Thoracic aorta (tissue), 2 donors: ENCODE measurements around the gene SAMD4A. TPM values are rescaled to one million over a fixed set of nuclear protein-coding genes. Genes with fewer than 3 reads are reported as not detected.

Source experiments
- ATAC-seq: fragments of 150-250 bp; one replicate; pipeline ENCODE4 v1.8.0; 2017; ENCODE audit warnings: low read depth; ENCODE audit not compliant: insufficient number of reproducible peaks, low FRiP score
- DNase-seq: peaks from one replicate; pipeline ENCODE4 v3.0.0-alpha.2; 2020; ENCODE audit warnings: low spot score
- H3K27ac ChIP-seq, 2 donors: fragments of 200-600 bp; sonication (generic); 1 replicate in 1 of 2; 2 replicates in 1 of 2; pipeline ENCODE4 v1.5.1; 2016; ENCODE audit warnings: mild to moderate bottlenecking in 2 of 2, moderate library complexity in 2 of 2
- H3K27me3 ChIP-seq: fragments of 200-600 bp; sonication (generic); replicated peaks from 2 replicates; pipeline ENCODE4 v1.6.0; 2016; ENCODE audit warnings: mild to moderate bottlenecking; ENCODE audit not compliant: insufficient read depth
- H3K36me3 ChIP-seq: fragments of 200-600 bp; sonication (generic); one replicate; pipeline ENCODE4 v1.5.1; 2016
- H3K4me1 ChIP-seq, 2 donors: fragments of 200-600 bp; sonication (generic); 1 replicate in 1 of 2; 2 replicates in 1 of 2; pipeline versions ENCODE4 v1.5.1 to v1.6.0; 2016; ENCODE audit warnings: low read depth in 2 of 2, mild to moderate bottlenecking in 1 of 2; ENCODE audit not compliant: control insufficient read depth in 1 of 2
- H3K4me3 ChIP-seq: fragments of 200-600 bp; sonication (generic); 2 replicates; pipeline ENCODE4 v1.5.1; 2016; ENCODE audit warnings: mild to moderate bottlenecking
- H3K9me3 ChIP-seq: fragments of 200-600 bp; sonication (generic); 2 replicates; pipeline ENCODE4 v1.5.1; 2016
- total RNA-seq, 2 donors: library from RNA; depleted of rRNA; stranded (reverse); fragments of >200 nt; gene quantifications; one replicate each; pipeline versions ENCODE4 v1.1.0 to v1.2.3, GENCODE V29; 2016
- TF ChIP-seq, protein P1 (sequence below): fragments of 200-600 bp; sonication (generic); IDR thresholded peaks from one replicate; pipeline ENCODE4 v1.5.1; 2019; ENCODE audit warnings: antibody characterized with exemption

SAMD4A gene
- total RNA-seq, 2 donors from 2014 or later = 142 to 172 TPM

DNA sequence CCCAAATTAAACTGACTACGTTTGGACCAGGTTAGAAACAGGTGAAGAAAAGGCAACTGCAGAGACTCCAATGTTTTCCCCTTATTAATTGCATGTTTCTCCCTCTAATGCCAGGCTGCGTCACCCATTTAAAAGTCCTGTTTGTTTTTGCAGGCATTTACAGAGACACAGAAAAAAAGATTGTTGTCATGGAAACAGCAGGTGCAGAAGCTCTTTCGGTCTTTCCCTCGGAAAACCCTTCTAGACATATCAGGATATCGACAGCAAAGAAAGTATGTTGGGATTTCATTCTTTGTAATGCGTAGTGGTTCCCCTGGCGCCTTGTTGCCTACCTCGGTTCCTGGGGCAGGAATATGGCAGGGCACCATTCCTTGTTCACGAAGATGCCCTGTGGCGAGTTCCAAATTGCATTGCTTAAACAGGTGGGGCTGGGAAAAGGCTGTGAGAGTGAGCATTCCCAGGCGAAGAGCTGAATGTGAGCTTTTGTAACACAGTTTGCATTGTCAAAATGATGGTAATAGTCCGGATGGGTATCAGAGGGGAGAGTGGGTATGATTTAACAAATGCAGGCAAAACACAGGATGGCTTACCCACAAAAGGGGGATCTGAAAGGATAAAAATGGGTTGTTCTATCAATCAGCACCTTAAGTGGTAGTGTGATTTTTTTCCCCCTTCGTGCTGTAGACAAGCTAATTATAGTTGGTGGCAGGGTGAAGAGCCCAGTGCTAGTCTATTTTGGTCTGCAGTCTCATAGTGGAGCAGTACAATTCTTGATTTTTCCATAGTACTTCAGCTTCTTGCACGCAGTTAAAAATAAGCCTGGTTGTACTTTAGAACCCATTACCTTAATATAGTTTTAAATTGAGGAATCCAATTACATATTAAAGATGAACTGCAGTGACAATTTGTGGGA, 203.3 kb downstream of the SAMD4A start:
- H3K36me3 ChIP-seq = peaks cover 21% of the 10 kb centered on the region
- H3K4me1 ChIP-seq = peaks cover 45 to 67% of the 10 kb centered on the region in 2 donors
- DNase-seq (no peak), ATAC-seq (no peak)
- H3K27ac ChIP-seq = peak overlapping the region; percentile 96 to 99
- no peaks in the 10 kb centered on the region for H3K27me3 ChIP-seq
- peak overlapping the region; percentile 24 for H3K4me3 ChIP-seq
- H3K9me3 ChIP-seq = no peaks in the 10 kb centered on the region
- TF ChIP-seq, protein P1, sequence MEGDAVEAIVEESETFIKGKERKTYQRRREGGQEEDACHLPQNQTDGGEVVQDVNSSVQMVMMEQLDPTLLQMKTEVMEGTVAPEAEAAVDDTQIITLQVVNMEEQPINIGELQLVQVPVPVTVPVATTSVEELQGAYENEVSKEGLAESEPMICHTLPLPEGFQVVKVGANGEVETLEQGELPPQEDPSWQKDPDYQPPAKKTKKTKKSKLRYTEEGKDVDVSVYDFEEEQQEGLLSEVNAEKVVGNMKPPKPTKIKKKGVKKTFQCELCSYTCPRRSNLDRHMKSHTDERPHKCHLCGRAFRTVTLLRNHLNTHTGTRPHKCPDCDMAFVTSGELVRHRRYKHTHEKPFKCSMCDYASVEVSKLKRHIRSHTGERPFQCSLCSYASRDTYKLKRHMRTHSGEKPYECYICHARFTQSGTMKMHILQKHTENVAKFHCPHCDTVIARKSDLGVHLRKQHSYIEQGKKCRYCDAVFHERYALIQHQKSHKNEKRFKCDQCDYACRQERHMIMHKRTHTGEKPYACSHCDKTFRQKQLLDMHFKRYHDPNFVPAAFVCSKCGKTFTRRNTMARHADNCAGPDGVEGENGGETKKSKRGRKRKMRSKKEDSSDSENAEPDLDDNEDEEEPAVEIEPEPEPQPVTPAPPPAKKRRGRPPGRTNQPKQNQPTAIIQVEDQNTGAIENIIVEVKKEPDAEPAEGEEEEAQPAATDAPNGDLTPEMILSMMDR = no peak

DNA sequence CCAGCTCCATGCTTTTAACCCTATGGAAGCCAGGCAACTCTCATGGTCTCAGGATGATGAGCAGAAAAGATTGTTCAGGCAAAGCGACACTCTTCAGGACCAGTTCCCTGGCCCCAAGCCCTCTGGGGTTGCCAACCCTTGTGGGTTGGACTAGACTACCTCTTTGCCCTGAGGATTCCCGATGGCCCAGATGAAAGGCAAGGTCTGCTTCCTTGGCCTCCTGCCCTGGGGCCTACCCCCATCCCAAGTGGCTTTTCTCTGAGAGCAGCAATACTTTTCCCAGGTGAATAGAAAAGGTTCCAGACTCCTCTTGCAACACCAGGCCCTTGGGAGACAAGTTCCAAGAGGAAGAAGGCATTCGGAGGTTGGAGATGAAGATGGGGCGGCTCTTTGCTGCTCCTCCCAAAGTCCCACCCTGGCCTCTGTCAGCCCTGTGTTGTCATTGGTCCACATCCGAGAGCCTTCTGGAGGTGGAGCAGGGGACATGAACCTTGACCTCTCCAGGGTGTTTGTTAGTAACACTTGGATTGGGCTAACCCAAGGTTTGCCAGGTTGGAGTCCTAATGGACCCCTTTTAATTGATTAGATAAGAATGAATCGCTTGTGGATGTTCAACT, 204.6 kb downstream of the SAMD4A start:
- Histone ChIP-seq H3K27ac (peak overlapping the region; percentile 96 to 99), H3K36me3 (peaks cover 13% of the 10 kb centered on the region), H3K4me1 (peaks cover 56 to 81% of the 10 kb centered on the region in 2 donors), H3K4me3 (no peak overlapping the region), H3K9me3 (no peaks in the 10 kb centered on the region), H3K27me3 (no peaks in the 10 kb centered on the region)
- TF ChIP-seq, protein P1 = no peak
- no peak for ATAC-seq
- DNase-seq = no peak

DNA sequence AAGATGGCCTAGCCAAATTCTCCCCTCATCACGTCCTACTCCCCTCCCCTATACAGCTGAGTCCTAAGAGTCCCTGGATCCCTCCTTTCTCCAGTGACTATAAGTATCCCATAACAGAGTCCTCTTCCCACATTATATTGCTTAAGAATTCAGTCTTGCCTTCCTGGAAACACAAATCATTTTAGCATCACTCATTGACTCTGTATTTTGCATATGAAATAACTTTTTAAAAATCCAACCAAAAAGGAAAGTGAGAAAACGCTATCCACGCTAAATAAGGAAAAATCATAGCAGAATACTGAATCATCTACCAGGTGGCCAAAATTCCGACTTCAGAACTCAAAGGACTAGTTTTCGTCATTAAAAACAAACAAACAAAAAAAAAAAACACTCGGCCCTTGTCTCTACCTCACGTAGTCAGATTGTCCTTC, 205.5 kb downstream of the SAMD4A start:
- Histone ChIP-seq H3K4me1 (peaks cover 56 to 90% of the 10 kb centered on the region in 2 donors), H3K27me3 (no peaks in the 10 kb centered on the region), H3K36me3 (peaks cover 14% of the 10 kb centered on the region)

DNA sequence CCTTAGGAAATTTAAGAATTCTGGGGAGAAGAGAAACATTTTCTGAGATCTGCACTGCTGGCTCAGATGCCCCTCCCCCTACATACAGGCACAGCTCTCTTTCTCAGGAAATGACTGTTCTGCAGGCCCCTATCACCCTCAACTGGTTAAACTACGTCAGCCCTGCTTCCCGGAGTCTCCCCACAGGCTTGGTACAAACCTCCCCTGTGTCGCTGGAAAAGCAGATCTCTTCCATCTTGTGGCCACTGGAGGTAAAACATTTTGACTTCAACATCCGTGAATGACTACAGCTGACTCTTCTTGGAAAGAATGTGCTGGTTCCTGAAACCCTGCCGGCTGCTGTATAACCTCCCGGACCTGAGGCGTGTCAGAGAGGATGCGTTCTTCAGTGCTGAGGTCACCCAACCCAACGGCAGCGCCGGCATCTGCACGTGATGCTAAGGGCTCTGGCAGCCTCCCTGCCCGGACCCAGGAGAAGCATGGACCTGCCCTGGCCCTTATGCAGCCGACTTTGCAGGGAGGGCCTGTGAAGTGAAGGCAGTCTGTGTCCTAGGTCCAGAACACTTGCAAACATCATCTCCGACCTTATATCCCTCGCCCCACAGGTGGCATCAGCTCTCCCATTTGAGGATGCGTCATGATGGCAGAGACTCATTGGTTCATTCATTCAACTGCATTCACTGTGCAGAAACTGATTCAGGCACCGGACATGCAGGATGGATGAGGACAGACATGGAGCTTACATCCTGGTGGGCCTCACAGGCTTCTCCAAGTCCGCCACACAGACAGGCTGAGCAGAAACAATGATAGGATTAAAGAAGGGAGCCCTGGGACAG, 206.5 kb downstream of the SAMD4A start:
- peak overlapping the region; percentile 96 to 99 for H3K27ac ChIP-seq
- peak overlapping the region; percentile 58 for H3K4me3 ChIP-seq
- peaks cover 56 to 88% of the 10 kb centered on the region in 2 donors for H3K4me1 ChIP-seq
- H3K36me3 ChIP-seq = peaks cover 19% of the 10 kb centered on the region
- peak; percentile 87 for ATAC-seq
- H3K9me3 ChIP-seq = no peaks in the 10 kb centered on the region
- H3K27me3 ChIP-seq = no peaks in the 10 kb centered on the region
- DNase-seq = peak; percentile 86
- TF ChIP-seq, protein P1 = peak; percentile 75

More for the DNA sequence above, 205.5 kb downstream of the SAMD4A start:
- Histone ChIP-seq H3K27ac (peak overlapping the region; percentile 96 to 99), H3K4me3 (peak overlapping the region; percentile 58), H3K9me3 (no peaks in the 10 kb centered on the region)
- TF ChIP-seq, protein P1 = no peak
- DNase-seq = no peak
- peak; percentile 13 for ATAC-seq
